Caco-2 (cell line): ENCODE results near the gene PAX5. TPM values are rescaled to one million over a fixed set of nuclear protein-coding genes. Genes with fewer than 3 reads are reported as not detected.

Source experiments
- BruUV-seq: library from RNA; stranded (reverse); fragments of 400-500 nt; replicated peaks from 2 replicates; lab custom pipeline; 2021; lab: Mats Ljungman, UMichigan
- CTCF ChIA-PET: fragments of 300-600 bp; sonication (Branson Sonifier 250); formaldehyde crosslinking; loops from one replicate; lab custom pipeline; 2022; ENCODE audit warnings: antibody characterized with exemption; lab: Charles Lee
- POLR2A ChIA-PET: fragments of 300-600 bp; sonication (Branson Sonifier 250); formaldehyde crosslinking; loops from one replicate; lab custom pipeline; 2022; ENCODE audit warnings: antibody characterized with exemption; lab: Charles Lee
- DNase-seq, 2 experiments: peaks; one replicate each; pipeline versions ENCODE4 v3.0.0 to v3.0.0-alpha.2; 2020 to 2022
- H3K27me3 ChIP-seq: replicated peaks from 2 replicates; pipeline ENCODE4 v1.6.0; 2011; ENCODE audit warnings: low read length; ENCODE audit not compliant: control insufficient read depth, insufficient read depth
- H3K36me3 ChIP-seq: 2 replicates; pipeline ENCODE4 v1.5.1; 2011; ENCODE audit warnings: low read length; ENCODE audit not compliant: control insufficient read depth, insufficient read depth
- H3K4me1 ChIP-seq: fragments of 250-450 bp; sonication (Bioruptor Pico); 2 replicates; pipeline ENCODE4 v1.5.1; 2020; ENCODE audit warnings: mild to moderate bottlenecking
- H3K4me3 ChIP-seq: 2 replicates; pipeline ENCODE4 v1.5.1; 2011; ENCODE audit warnings: low read depth, mild to moderate bottlenecking, control low read depth, low read length
- H3K9me3 ChIP-seq: fragments of 250-450 bp; sonication (Bioruptor Pico); 2 replicates; pipeline ENCODE4 v1.5.1; 2020; ENCODE audit warnings: mild to moderate bottlenecking, moderate library complexity
- H3K27ac Mint-ChIP-seq: one replicate; pipeline ENCODE4 v1.8.0; 2022; ENCODE audit warnings: mixed read lengths; ENCODE audit not compliant: unreplicated experiment
- H3K27me3 Mint-ChIP-seq: one replicate; pipeline ENCODE4 v1.8.0; 2022; ENCODE audit warnings: mixed read lengths; ENCODE audit not compliant: insufficient read depth, unreplicated experiment
- H3K36me3 Mint-ChIP-seq: one replicate; pipeline ENCODE4 v1.8.0; 2022; ENCODE audit warnings: mild to moderate bottlenecking, mixed read lengths; ENCODE audit not compliant: insufficient read depth, unreplicated experiment
- H3K4me1 Mint-ChIP-seq: one replicate; pipeline ENCODE4 v1.8.0; 2022; ENCODE audit warnings: low read depth, mixed read lengths; ENCODE audit not compliant: unreplicated experiment
- H3K4me3 Mint-ChIP-seq: one replicate; pipeline ENCODE4 v1.8.0; 2022; ENCODE audit warnings: mild to moderate bottlenecking, moderate library complexity, mixed read lengths; ENCODE audit not compliant: unreplicated experiment
- H3K9me3 Mint-ChIP-seq: one replicate; pipeline ENCODE4 v1.8.0; 2022; ENCODE audit warnings: mixed read lengths; ENCODE audit not compliant: unreplicated experiment
- CTCF ChIP-seq, 2 experiments: fragments of 200-600 bp in 1 of 2; IDR thresholded peaks; 1 replicate in 1 of 2; 2 replicates in 1 of 2; pipeline versions ENCODE4 v1.5.1 to v1.8.0; 2011 to 2022; ENCODE audit warnings: antibody characterized with exemption in 1 of 2, control low read depth in 1 of 2, inconsistent platforms in 1 of 2, low read depth in 1 of 2, low read length in 1 of 2, mild to moderate bottlenecking in 1 of 2, moderate library complexity in 1 of 2; ENCODE audit not compliant: insufficient read depth in 1 of 2, severe bottlenecking in 1 of 2, unreplicated experiment in 1 of 2
- intact Hi-C: fragments of 100-400 bp; cut with micrococcal nuclease; formaldehyde crosslinking; loops from one replicate; pipeline ENCODE4 v1.10.0; 2022; ENCODE audit not compliant: unreplicated experiment
- total RNA-seq: library from RNA; stranded (reverse); gene quantifications from 2 replicates; pipeline ENCODE4 v1.2.3, GENCODE V29; 2022

PAX5 gene
- total RNA-seq, 1 experiment from 2014 or later = not detected

- peaks cover 2% of the 10 kb centered on the region for H3K27me3 ChIP-seq
- H3K4me3 Mint-ChIP-seq = peak overlapping the region; percentile 70
- H3K27ac Mint-ChIP-seq = no peak overlapping the region
- no peaks in the 10 kb centered on the region for H3K9me3 Mint-ChIP-seq
- no peak overlapping the region for H3K4me3 ChIP-seq
- H3K27me3 Mint-ChIP-seq = peaks cover 22% of the 10 kb centered on the region
- CTCF ChIA-PET = interaction anchor here (1.1 kb wide), 1 partner anchor 42 kb away, joined by 5 read pairs; no protein-coding TSS in a partner anchor
- intact Hi-C loops = no loop called here
- DNase-seq = no peak
- H3K36me3 Mint-ChIP-seq = no peaks in the 10 kb centered on the region
- no peaks in the 10 kb centered on the region for H3K36me3 ChIP-seq
- H3K4me1 ChIP-seq = peaks cover 8% of the 10 kb centered on the region; the same call in 1 of the 2 replicates
- no TSS peak for BruUV-seq
- POLR2A ChIA-PET = no interaction called here
- H3K9me3 ChIP-seq = no peaks in the 10 kb centered on the region
- H3K4me1 Mint-ChIP-seq = peaks cover 7% of the 10 kb centered on the region
- no peak for TF ChIP-seq CTCF (IDR thresholded peaks at IDR 0.05; ENCODE audit: insufficient read depth in 1 of 2, low read depth in 1 of 2, low read length in 1 of 2, severe bottlenecking in 1 of 2, unreplicated experiment in 1 of 2)
These were observed 3.6 kb upstream of the PAX5 start for GRCh38 chr9:37037503-37038301.

GRCh38 chr9:37036776-37037502, 2.9 kb upstream of the PAX5 start:
- DNase-seq = peak in 1 of 2 experiments; percentile 30

More at GRCh38 chr9:37036776-37037502, 2.9 kb upstream of the PAX5 start:
- H3K4me1 ChIP-seq = peaks cover 8% of the 10 kb centered on the region; the same call in 1 of the 2 replicates
- Mint-ChIP-seq H3K36me3 (no peaks in the 10 kb centered on the region), H3K4me1 (peaks cover 7% of the 10 kb centered on the region), H3K27ac (no peak overlapping the region), H3K27me3 (peaks cover 22% of the 10 kb centered on the region), H3K9me3 (no peaks in the 10 kb centered on the region), H3K4me3 (peak overlapping the region; percentile 70)
- CTCF ChIA-PET = interaction anchor here (1.1 kb wide), 1 partner anchor 41 kb away, joined by 5 read pairs; no protein-coding TSS in a partner anchor
- peak overlapping the region; percentile 43 for H3K4me3 ChIP-seq
- H3K27me3 ChIP-seq = peaks cover 2% of the 10 kb centered on the region
- POLR2A ChIA-PET = no interaction called here
- no peaks in the 10 kb centered on the region for H3K9me3 ChIP-seq
- no TSS peak for BruUV-seq
- no peaks in the 10 kb centered on the region for H3K36me3 ChIP-seq
- intact Hi-C loops = no loop called here
- TF ChIP-seq CTCF (IDR thresholded peaks at IDR 0.05; ENCODE audit: insufficient read depth in 1 of 2, low read depth in 1 of 2, low read length in 1 of 2, severe bottlenecking in 1 of 2, unreplicated experiment in 1 of 2) = no peak
